WERI-Rb-1 (cell line): ENCODE data around the gene SELENON.

Source experiments
- DNase-seq: peaks from one replicate; pipeline ENCODE4 v3.0.0-alpha.2; 2020
- H3K27ac ChIP-seq: fragments of 250-450 bp; sonication (Bioruptor Pico); 2 replicates; pipeline ENCODE4 v1.5.1; 2020; ENCODE audit warnings: mild to moderate bottlenecking, moderate library complexity
- H3K27me3 ChIP-seq: fragments of 250-450 bp; sonication (Bioruptor Pico); 2 replicates; pipeline ENCODE4 v1.5.1; 2021; ENCODE audit warnings: mild to moderate bottlenecking, low read depth, moderate library complexity; ENCODE audit not compliant: insufficient read depth, severe bottlenecking
- H3K36me3 ChIP-seq: fragments of 250-450 bp; sonication (Bioruptor Pico); 2 replicates; pipeline ENCODE4 v1.5.1; 2020; ENCODE audit warnings: mild to moderate bottlenecking, moderate library complexity
- H3K4me3 ChIP-seq: 2 replicates; pipeline ENCODE4 v1.5.1; 2011; ENCODE audit warnings: low read depth, mild to moderate bottlenecking, control low read depth, low read length
- H3K9me3 ChIP-seq: fragments of 250-450 bp; sonication (Bioruptor Pico); 2 replicates; pipeline ENCODE4 v1.5.1; 2021; ENCODE audit warnings: mild to moderate bottlenecking, moderate library complexity; ENCODE audit not compliant: severe bottlenecking
- TF ChIP-seq, protein P1 (sequence below): IDR thresholded peaks from 2 replicates; pipeline ENCODE4 v1.5.1; 2011; ENCODE audit warnings: low read depth, mild to moderate bottlenecking, control low read depth, inconsistent platforms, low read length

SELENON gene

GRCh38 chr1:25763493-25763892, 36.5 kb upstream of the SELENON start:
- no peaks in the 10 kb centered on the region for H3K27me3 ChIP-seq
- H3K27ac ChIP-seq: no peak overlapping the region
- TF ChIP-seq, protein P1, sequence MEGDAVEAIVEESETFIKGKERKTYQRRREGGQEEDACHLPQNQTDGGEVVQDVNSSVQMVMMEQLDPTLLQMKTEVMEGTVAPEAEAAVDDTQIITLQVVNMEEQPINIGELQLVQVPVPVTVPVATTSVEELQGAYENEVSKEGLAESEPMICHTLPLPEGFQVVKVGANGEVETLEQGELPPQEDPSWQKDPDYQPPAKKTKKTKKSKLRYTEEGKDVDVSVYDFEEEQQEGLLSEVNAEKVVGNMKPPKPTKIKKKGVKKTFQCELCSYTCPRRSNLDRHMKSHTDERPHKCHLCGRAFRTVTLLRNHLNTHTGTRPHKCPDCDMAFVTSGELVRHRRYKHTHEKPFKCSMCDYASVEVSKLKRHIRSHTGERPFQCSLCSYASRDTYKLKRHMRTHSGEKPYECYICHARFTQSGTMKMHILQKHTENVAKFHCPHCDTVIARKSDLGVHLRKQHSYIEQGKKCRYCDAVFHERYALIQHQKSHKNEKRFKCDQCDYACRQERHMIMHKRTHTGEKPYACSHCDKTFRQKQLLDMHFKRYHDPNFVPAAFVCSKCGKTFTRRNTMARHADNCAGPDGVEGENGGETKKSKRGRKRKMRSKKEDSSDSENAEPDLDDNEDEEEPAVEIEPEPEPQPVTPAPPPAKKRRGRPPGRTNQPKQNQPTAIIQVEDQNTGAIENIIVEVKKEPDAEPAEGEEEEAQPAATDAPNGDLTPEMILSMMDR: no peak
- no peak overlapping the region for H3K4me3 ChIP-seq
- DNase-seq: no peak
- H3K36me3 ChIP-seq: no peaks in the 10 kb centered on the region
- no peaks in the 10 kb centered on the region for H3K9me3 ChIP-seq

DNA sequence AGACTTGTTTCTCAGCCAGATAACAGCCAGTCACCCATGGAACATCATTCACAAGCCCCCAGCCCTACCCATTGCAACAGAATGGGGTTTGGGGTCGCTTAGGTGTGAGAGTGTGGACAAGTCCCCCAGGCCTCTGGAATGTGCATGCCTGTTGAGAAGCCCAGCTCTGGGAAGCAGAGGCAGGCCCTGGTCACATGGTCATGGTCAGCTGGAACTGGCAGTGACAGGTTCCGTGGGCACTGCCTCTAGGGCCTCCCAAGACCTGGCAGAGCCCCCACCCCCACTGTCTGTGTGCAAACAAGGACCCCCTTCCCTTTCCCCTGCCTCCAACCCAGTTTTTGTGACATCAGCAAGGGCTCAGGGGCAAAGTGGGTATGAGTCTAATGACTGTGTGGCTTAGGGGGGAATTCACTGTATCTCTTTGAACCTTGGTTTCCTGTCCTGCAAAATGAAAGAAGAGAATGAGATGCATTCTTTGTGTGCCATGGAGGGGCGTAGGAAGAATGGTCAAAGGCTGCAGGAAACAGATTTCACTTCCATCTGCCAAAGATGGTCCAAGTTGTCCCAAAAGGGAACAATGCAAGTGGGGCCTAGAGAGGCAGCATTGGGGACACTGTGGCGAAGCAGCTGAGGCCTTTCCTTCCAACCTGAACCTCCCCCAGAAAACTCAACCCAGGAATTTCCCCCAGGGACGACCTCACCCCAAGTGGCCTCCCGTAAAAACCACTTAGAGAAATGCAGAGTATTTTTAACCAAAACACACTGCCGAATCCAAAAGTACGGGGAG, 34.7 kb upstream of the SELENON start:
- TF ChIP-seq, protein P1: no peak
- no peak for DNase-seq
- no peaks in the 10 kb centered on the region for H3K27me3 ChIP-seq
- no peaks in the 10 kb centered on the region for H3K9me3 ChIP-seq
- peak overlapping the region; percentile 51 for H3K27ac ChIP-seq
- H3K4me3 ChIP-seq: no peak overlapping the region
- H3K36me3 ChIP-seq: no peaks in the 10 kb centered on the region

DNA sequence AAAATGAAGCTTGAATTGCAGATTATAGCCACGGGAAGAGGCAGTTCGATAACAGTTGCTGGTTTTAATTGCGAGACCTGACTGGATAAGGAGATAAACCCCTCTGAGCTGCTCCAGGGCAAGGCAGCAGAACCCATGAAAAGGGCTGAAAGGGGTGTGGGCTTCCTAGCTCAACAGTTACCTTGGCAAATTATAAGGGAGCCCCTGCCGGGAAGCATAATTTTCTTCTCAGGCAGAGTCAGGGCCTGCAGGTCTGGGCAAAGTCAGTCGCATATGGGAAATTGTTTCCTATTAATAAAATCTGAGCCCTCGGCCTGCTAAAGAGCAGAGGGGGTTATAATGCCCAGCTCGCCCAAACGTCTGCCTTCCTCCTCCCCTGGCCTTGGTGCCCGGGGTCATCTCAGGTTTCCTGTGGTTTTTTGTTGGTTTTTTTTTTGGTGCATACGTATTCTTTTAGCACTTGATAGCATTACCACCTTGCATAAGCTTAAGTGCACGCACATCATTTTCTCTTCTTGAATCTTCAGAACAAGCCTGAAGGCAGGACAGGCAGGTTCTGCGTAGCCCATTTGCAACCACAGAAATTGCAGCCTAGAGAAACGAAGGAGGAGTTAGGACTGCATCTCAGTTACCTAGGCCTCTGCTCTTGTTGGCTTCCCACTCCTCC, 33.9 kb upstream of the SELENON start:
- no peaks in the 10 kb centered on the region for H3K36me3 ChIP-seq
- no peaks in the 10 kb centered on the region for H3K27me3 ChIP-seq
- no peak overlapping the region for H3K4me3 ChIP-seq
- DNase-seq: peak; percentile 53
- no peaks in the 10 kb centered on the region for H3K9me3 ChIP-seq
- H3K27ac ChIP-seq: peak overlapping the region; percentile 51
- TF ChIP-seq, protein P1: no peak

- H3K27me3 ChIP-seq: no peaks in the 10 kb centered on the region
- no peak overlapping the region for H3K4me3 ChIP-seq
- H3K9me3 ChIP-seq: no peaks in the 10 kb centered on the region
- H3K36me3 ChIP-seq: no peaks in the 10 kb centered on the region
- DNase-seq: no peak
- TF ChIP-seq, protein P1: no peak
- peak overlapping the region; percentile 51 for H3K27ac ChIP-seq
Measured at GRCh38 chr1:25766721-25767436, 33.1 kb upstream of the SELENON start.

DNA sequence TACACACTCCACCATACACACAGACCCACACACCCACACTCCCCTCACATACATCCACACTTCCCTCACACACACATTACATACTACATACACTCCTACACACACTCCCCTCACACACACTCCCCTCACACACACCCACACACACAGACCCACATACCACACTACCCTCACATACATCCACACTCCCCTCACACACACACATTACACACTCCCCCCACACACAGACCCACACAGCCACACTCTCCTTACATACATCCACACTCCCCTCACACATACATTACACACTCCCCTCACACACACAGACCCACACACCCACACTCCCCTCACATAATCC, 32.6 kb upstream of the SELENON start:
- no peak for DNase-seq
- H3K9me3 ChIP-seq: no peaks in the 10 kb centered on the region
- TF ChIP-seq, protein P1: no peak
- no peaks in the 10 kb centered on the region for H3K27me3 ChIP-seq
- no peaks in the 10 kb centered on the region for H3K36me3 ChIP-seq
- no peak overlapping the region for H3K27ac ChIP-seq
- no peak overlapping the region for H3K4me3 ChIP-seq
